Camera-type eye (tissue), 1 donor: Measurements from ENCODE around the gene ZNF550. TPM values are rescaled to one million over a fixed set of nuclear protein-coding genes. Genes with fewer than 3 reads are reported as not detected.

Experiments
- total RNA-seq: library from RNA; depleted of rRNA; stranded (reverse); fragments of >200 nt; gene quantifications from one replicate; pipeline ENCODE4 v1.2.3, GENCODE V29; 2014

ZNF550 gene
- 23.3 TPM for total RNA-seq

GRCh38 chr19:57559404-57560025, at the start of gene ZNF550:
Gene ZNF550, minus strand, starts transcription at chr19:57559863. Its CDS starts 181 bp downstream, at chr19:57559682.

GRCh38 chr19:57599761-57600383, 40.2 kb upstream of the ZNF550 start, which contains the start of gene ZNF530:
Gene ZNF530, plus strand, starts transcription at chr19:57599885. Its CDS starts 4,461 bp downstream, at chr19:57604346.

GRCh38 chr19:57583521-57584416, 24.1 kb upstream of the ZNF550 start, which contains the start of gene ZIK1:
Gene ZIK1, plus strand, starts transcription at chr19:57584145. Its CDS starts 212 bp downstream, at chr19:57584357.

GRCh38 chr19:57578487-57579205, 19.0 kb upstream of the ZNF550 start, which contains the start of gene ZNF416:
Gene ZNF416, minus strand, starts transcription at chr19:57578911. Its CDS starts 207 bp downstream, at chr19:57578704.

GRCh38 chr19:57527136-57527881, 32.4 kb downstream of the ZNF550 start, which contains the start of gene ZNF549:
Gene ZNF549, plus strand, starts transcription at chr19:57527356. Its CDS starts 218 bp downstream, at chr19:57527574.

GRCh38 chr19:57499680-57500395, 59.8 kb downstream of the ZNF550 start, which contains the start of gene ZNF773:
Gene ZNF773, plus strand, starts transcription at chr19:57499938. Its CDS starts 143 bp downstream, at chr19:57500081.

GRCh38 chr19:57487477-57488298, 72.0 kb downstream of the ZNF550 start, which contains the start of gene ZNF419:
Gene ZNF419, plus strand, starts transcription at chr19:57487750. Its CDS starts 201 bp downstream, at chr19:57487951.

Other genes starting within 250 kb of the ZNF550 start
- gene ZNF543, start 239.4 kb downstream of the ZNF550 start, total RNA-seq, result 37.8 TPM
- gene ZNF304, start 208.6 kb downstream of the ZNF550 start, total RNA-seq, result 18.3 TPM
- 25.2 TPM for gene TRAPPC2B, start 196.3 kb downstream of the ZNF550 start, total RNA-seq
- 3.4 TPM for gene ZNF547, start 196.3 kb downstream of the ZNF550 start, total RNA-seq
- gene ZNF548, start 170.0 kb downstream of the ZNF550 start, total RNA-seq, result 62.6 TPM
- 33.2 TPM for gene ZNF17, start 148.7 kb downstream of the ZNF550 start, total RNA-seq
- gene ZNF749, start 124.5 kb downstream of the ZNF550 start, total RNA-seq, result 35.1 TPM
- gene VN1R1, start 102.7 kb downstream of the ZNF550 start, total RNA-seq, result 4.6 TPM
- 78.2 TPM for gene ZNF772, start 82.3 kb downstream of the ZNF550 start, total RNA-seq
- gene ZNF419, start 72.1 kb downstream of the ZNF550 start, total RNA-seq, result 25.7 TPM
- 35.6 TPM for gene ZNF773, start 59.9 kb downstream of the ZNF550 start, total RNA-seq
- gene ZNF549, start 32.5 kb downstream of the ZNF550 start, total RNA-seq, result 20.1 TPM
- gene ZNF416, start 19.0 kb upstream of the ZNF550 start, total RNA-seq, result 10.8 TPM
- 28.7 TPM for gene ZIK1, start 24.3 kb upstream of the ZNF550 start, total RNA-seq
- gene ZNF530, start 40.0 kb upstream of the ZNF550 start, total RNA-seq, result 7.1 TPM
- 65.3 TPM for gene ZNF134, start 54.4 kb upstream of the ZNF550 start, total RNA-seq
- gene ZNF211, start 73.3 kb upstream of the ZNF550 start, total RNA-seq, result 40.5 TPM
- gene ZSCAN4, start 109.1 kb upstream of the ZNF550 start, total RNA-seq, result not detected
- gene ZNF551, start 122.1 kb upstream of the ZNF550 start, total RNA-seq, result 23.9 TPM
- gene ZNF154, start 149.3 kb upstream of the ZNF550 start, total RNA-seq, result 33.0 TPM
- gene ZNF671, start 167.8 kb upstream of the ZNF550 start, total RNA-seq, result 27.8 TPM
- gene ZNF776, start 187.0 kb upstream of the ZNF550 start, total RNA-seq, result 48.5 TPM
- 46.6 TPM for gene ZNF586, start 209.8 kb upstream of the ZNF550 start, total RNA-seq